ENCODE data around the gene IL2RG.

The IL2RG gene

DNA sequence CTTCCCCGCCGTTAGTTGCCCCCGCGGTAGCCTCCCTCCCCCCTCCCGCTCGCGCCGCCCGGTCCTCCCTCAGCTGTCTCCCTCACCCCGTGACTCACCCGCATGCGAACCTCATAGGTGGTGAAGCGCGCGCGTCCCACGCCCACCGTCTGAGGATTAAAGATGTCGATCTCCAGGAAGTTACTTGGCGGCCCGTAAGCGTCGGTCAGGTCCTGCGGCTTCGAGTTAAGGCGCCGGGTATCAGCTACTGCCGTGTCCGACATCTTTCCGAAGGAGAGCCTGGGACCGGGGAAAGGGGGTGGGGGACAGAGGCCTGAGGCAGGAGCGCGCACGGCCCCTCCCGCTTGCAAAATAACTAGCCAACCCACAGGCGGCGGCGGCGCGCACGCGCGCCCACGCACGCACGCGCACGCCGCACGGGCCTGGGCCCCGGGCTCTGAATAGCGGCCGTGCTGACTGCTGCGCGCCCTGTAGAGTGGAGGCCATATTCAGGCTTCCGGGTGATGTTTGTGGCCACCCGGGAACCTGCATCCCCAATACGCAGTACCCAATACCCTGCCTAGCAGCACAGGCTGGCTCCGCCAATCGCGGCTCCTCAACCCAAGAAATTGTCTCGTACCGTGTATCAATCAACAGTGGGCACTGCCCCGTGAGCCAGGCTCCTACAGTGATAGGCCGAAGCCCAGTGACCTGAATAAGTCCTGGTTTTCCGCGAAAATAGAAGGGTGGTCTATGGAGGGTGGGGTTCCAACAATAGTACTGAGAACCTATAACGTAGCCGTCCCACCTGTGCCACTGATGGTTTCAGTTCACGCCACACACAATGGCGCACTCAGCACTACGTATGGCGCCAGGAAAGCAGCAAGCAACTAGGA is 43.1 kb downstream of the IL2RG start, which contains the start of gene SNX12:
Gene SNX12 (minus strand): TSS at position 291 of the 875 bp plus-strand sequence. CDS start 28 bp downstream, at position 263.
- peak; percentile 86 for DNase-seq (ENCODE audit: low spot score)

DNA sequence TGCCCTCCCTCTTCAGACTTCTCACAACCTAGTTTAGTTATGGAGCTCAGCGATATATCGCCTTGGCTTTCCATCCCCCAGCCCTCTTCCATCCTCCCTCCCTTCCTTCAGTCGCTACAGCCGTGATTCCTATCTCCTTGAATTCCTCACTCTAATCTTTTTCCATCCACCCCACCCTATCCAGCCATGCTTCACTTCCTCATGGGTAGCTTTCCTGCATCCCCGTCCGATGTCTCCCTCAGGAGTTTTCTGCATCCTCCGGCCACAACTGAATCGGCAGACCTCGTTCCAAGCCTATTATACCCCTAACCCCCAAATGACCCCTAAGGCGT is 43.7 kb downstream of the IL2RG start:
- no peak for DNase-seq (ENCODE audit: low spot score)

DNA sequence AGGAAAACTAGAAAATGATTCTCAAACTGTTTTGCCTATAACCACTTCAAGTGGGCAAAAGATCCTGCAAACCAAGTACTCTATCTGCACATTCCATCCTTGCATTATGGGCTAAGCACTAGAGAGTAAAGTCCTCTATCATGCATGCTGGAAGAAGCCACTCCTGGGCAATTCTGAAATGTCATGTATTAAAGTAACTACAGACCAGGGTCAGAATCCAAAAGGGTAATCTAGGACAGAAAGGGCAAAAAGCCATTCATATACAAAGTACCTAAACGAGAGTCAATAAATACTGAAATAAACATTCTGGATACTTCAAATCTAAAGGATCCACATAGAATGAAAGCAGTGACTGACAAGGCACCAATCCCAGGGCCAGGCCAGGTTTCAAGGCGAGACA is 44.3 kb downstream of the IL2RG start:
- DNase-seq (ENCODE audit: low spot score), result no peak

DNA sequence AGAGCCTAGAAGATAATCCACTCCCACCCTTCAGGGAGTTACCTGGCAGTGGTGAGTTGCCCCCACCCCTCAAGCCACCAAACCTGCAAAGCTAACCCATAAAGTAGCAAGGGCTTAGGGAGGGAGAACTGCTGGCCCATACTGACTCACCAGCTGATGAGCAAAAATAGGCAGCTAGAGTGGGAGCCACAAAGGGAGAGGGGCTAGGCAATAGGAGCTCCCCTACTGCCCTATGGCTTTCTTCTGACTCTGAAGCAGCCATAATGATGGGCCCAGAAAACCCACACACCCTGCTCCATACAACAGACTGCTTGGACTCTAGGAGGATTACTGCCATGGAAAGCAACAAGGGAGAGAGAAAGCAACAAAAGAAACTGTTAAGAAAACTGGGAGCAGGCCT is 51.2 kb downstream of the IL2RG start:
- no peak for DNase-seq (ENCODE audit: low spot score)

DNA sequence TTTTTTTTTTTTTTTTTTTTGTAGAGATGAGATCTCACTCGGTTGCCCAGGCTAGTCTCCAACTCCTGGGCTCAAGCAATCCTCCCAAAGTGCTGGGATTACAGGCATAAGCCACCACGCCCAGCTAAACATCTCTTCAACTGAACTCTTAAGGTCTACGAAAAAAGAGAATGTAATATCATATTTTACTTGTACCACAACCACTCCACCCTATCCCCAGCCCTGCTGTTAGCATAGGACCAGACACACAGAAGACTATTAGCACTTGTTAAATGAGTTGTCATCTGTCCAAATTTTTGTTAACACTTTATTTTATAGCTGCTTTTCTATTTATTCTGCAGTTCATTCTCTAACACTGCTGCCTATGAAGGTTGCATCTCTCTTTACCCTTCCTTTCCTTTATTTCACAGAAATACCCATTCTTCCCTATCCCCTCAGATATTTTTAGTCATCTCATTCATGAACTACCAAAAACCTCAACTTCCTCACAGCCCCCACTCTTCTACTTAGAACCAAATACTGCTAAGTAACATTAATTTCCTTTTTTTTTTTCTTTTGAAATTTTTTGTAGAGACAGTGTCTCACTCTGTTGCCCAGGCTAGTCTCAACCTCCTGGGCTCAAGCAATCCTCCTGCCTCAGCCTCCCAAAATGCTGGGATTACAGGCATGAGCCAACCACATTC is 53.4 kb downstream of the IL2RG start:
- DNase-seq (ENCODE audit: low spot score), result no peak
